ENCODE data around the gene CEBPZOS. TPM values are rescaled to one million over a fixed set of nuclear protein-coding genes. Genes with fewer than 3 reads are reported as not detected.

Gene CEBPZOS
- total and polyA plus RNA-seq, 2 of the 8 experiments (the other 6 are each of a cell fraction or from before 2014, with no cell fraction given) = 27.3 to 43.5 TPM

GRCh38 chr2:37244017-37244416, 47.7 kb downstream of the CEBPZOS start:
- Histone ChIP-seq H3K79me2 (ENCODE audit: control insufficient read depth in 1 of 2, insufficient read depth in 2 of 2, low read length in 2 of 2) (no peaks in the 10 kb centered on the region; a peak in 1 of 4 replicates), H3K56ac (replicated peaks; ENCODE audit: insufficient read length, low read depth, low read length) (no peak overlapping the region), H3K23ac (ENCODE audit: insufficient read length) (no peak overlapping the region), H2AFZ (ENCODE audit: low read length) (no peak overlapping the region), H2BK20ac (ENCODE audit: low read length) (no peak overlapping the region), H2AK5ac (ENCODE audit: low read depth, low read length) (no peak overlapping the region), H4K91ac (replicated peaks; ENCODE audit: insufficient read length, low read length) (no peak overlapping the region), H3K9ac (replicated peaks in 1 of 4; ENCODE audit: extremely low read depth in 1 of 4, low read depth in 3 of 4, low read length in 3 of 4) (no peak overlapping the region), H4K5ac (ENCODE audit: insufficient read length, low read depth, low read length) (no peak overlapping the region), H3K4ac (replicated peaks; ENCODE audit: insufficient read length, low read depth, low read length) (no peak overlapping the region), H3K27ac (ENCODE audit: low read depth, low read length) (no peak overlapping the region), H3K18ac (ENCODE audit: extremely low read depth, low read length) (no peak overlapping the region), H3K9me3 (ENCODE audit: insufficient read depth in 2 of 2, low read depth in 1 of 2, low read length in 1 of 2) (no peaks in the 10 kb centered on the region), H3K79me1 (ENCODE audit: low read depth, low read length) (no peaks in the 10 kb centered on the region), H3K14ac (ENCODE audit: insufficient read length) (no peak overlapping the region), H4K20me1 (replicated peaks in 1 of 2; ENCODE audit: control insufficient read depth in 1 of 2, insufficient read depth in 2 of 2, low read length in 2 of 2) (peaks cover 0 to 2% of the 10 kb centered on the region in 2 experiments), H4K8ac (ENCODE audit: extremely low read depth, insufficient read depth, low read length) (no peak overlapping the region), H3K36me3 (ENCODE audit: control insufficient read depth in 2 of 4, insufficient read depth in 4 of 4, low read length in 3 of 4) (peaks cover 17 to 98% (median 69%) of the 10 kb centered on the region in 4 experiments), H3K4me1 (replicated peaks in 1 of 4; ENCODE audit: control insufficient read depth in 3 of 4, insufficient read depth in 4 of 4, low read length in 3 of 4) (no peaks in the 10 kb centered on the region), H2BK120ac (replicated peaks; ENCODE audit: low read depth, low read length) (no peak overlapping the region), H2BK15ac (ENCODE audit: low read length) (no peak overlapping the region), H2BK12ac (ENCODE audit: low read depth, low read length) (no peak overlapping the region), H2BK5ac (ENCODE audit: low read depth, low read length) (no peak overlapping the region), H3K23me2 (ENCODE audit: low read depth, low read length) (no peaks in the 10 kb centered on the region), H3K27me3 (replicated peaks in 1 of 4; ENCODE audit: control insufficient read depth in 3 of 4, extremely low read depth in 1 of 4, insufficient read depth in 3 of 4, low read length in 3 of 4) (peaks cover 0 to 1% (median 0%) of the 10 kb centered on the region in 4 experiments; a peak in 1 of 7 replicates), H3K4me3 (ENCODE audit: extremely low read depth in 1 of 4, insufficient read depth in 2 of 4, low read depth in 3 of 4, low read length in 4 of 4) (no peak overlapping the region), H3K4me2 (ENCODE audit: insufficient read depth in 1 of 2, low read depth in 2 of 2, low read length in 2 of 2) (no peak overlapping the region)
- 88% methylated on average over 4 of the region's 4 CpGs; no CpG with 5 or more reads in 1 of the 2 experiments for WGBS, 2 experiments (ENCODE audit: extremely low coverage in 1 of 2, insufficient coverage in 1 of 2, insufficient read length in 1 of 2, insufficient replicate concordance in 2 of 2, low coverage in 1 of 2, low lambda C conversion rate in 2 of 2, missing lambda C conversion rate in 1 of 2)
- ChIA-PET POLR2A (ENCODE audit: partially characterized antibody) (interaction anchor here (0.7 to 1.6 kb wide), 7 partner anchors 9 to 25 kb away, joined by 3 to 5 read pairs (median 3); partner anchors contain the start of genes CEBPZ and NDUFAF7), CTCF (ENCODE audit: partially characterized antibody) (interaction anchor here (1.4 to 2.8 kb wide), 3 partner anchors 21 to 75 kb away, joined by 3 to 11 read pairs (median 3); no protein-coding TSS in a partner anchor)
- FAIRE-seq (no peak), DNase-seq (ENCODE audit: low read depth in 1 of 2, low spot score in 2 of 2) (no peak)
- TF ChIP-seq ATF2 (IDR thresholded peaks at IDR 0.05; ENCODE audit: low read length) (no peak), KDM4A (IDR thresholded peaks at IDR 0.05; ENCODE audit: low read depth, low read length, severe bottlenecking) (no peak), NRF1 (IDR thresholded peaks at IDR 0.05; ENCODE audit: low read depth, low read length) (no peak), RAD21 (IDR thresholded peaks at IDR 0.05 in 1 of 2, conservative IDR thresholded peaks at IDR 0.05 in 1 of 2; ENCODE audit: low read depth in 2 of 2, low read length in 2 of 2) (no peak), CTBP2 (IDR thresholded peaks at IDR 0.05; ENCODE audit: borderline replicate concordance, insufficient read depth, insufficient read length, low read length) (no peak), SIN3A (conservative IDR thresholded peaks at IDR 0.05 in 1 of 2, IDR thresholded peaks at IDR 0.05 in 1 of 2; ENCODE audit: low read depth in 1 of 2, low read length in 2 of 2) (no peak), EZH2 (IDR thresholded peaks at IDR 0.05; ENCODE audit: low read depth, low read length, severe bottlenecking) (no peak), TAF7 (optimal IDR thresholded peaks at IDR 0.05; ENCODE audit: borderline replicate concordance, low read depth, low read length) (no peak), EP300 (IDR thresholded peaks at IDR 0.05; ENCODE audit: borderline replicate concordance in 1 of 2, low read depth in 2 of 2, low read length in 2 of 2) (no peak), JUN (IDR thresholded peaks at IDR 0.05; ENCODE audit: low read depth, low read length) (no peak)

Data from H1 (cell line).